Measurements from ENCODE around the gene LRCH3.
"Not testable (repeated sequence)": the region's sequence is repeated elsewhere in the genome, so short reads cannot be mapped to it uniquely, and the experiment has no call there.

The LRCH3 gene

DNA sequence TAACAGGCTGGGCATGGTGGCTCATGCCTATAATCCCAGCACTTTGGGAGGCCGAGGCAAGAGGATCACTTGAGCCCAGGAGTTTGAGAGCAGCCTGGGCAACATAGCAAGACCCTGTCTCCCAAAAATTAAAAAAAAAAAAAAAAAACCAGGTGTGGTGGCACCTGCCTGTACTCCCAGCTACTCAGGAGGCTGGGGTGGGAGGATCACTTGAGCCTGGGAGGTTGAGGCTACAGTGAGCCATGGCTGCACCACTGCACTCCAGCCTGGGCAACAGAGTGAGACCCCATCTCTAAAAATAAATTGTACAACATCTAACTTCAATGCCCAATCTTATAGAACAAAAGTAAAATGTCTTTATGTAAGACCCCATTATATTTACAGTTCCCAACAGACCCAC lies 95.0 kb downstream of the LRCH3 start:
- DNase-seq (ENCODE audit: low read depth): not testable (repeated sequence)

DNA sequence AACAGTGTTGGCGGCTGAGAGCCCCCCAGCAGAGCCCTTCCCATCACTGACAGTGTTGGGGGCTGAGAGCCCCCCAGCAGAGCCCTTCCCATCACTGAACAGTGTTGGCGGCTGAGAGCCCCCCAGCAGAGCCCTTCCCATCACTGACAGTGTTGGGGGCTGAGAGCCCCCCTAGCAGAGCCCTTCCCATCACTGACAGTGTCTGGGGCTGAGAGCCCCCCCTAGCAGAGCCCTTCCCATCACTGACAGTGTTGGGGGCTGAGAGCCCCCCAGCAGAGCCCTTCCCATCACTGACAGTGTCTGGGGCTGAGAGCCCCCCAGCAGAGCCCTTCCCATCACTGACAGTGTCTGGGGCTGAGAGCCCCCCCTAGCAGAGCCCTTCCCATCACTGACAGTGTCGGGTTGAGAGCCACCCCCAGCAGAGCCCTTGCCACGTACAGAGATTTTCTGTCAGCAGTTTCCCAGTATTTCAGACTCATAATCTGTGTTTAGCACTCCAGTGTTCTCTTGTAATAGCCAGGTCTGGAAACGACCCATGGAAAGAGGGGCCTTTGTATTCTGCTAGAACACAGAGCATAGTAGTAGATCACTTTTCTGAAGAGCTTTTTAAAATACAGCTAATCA lies 96.5 kb downstream of the LRCH3 start:
- not testable (repeated sequence) for DNase-seq (ENCODE audit: low read depth)

DNA sequence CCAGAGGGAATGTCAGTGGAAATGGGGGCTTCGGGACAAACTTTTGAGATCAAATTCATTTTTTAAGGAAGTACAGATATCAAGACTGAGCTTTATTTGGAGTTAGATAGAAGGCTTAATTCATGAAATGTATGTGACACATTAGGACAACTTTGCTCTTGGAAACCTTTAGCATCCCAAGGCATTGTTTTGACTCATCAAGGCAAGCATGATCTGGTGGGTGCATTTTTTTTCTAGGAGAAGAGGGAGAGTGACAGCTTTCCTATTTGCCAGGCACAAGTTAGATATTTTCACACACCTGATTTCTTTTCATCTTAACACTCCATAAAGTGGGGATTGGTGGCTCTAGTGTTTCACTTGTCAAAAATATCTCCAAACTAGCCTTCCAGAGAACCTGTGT lies 97.5 kb downstream of the LRCH3 start:
- no peak for DNase-seq (ENCODE audit: low read depth)

DNA sequence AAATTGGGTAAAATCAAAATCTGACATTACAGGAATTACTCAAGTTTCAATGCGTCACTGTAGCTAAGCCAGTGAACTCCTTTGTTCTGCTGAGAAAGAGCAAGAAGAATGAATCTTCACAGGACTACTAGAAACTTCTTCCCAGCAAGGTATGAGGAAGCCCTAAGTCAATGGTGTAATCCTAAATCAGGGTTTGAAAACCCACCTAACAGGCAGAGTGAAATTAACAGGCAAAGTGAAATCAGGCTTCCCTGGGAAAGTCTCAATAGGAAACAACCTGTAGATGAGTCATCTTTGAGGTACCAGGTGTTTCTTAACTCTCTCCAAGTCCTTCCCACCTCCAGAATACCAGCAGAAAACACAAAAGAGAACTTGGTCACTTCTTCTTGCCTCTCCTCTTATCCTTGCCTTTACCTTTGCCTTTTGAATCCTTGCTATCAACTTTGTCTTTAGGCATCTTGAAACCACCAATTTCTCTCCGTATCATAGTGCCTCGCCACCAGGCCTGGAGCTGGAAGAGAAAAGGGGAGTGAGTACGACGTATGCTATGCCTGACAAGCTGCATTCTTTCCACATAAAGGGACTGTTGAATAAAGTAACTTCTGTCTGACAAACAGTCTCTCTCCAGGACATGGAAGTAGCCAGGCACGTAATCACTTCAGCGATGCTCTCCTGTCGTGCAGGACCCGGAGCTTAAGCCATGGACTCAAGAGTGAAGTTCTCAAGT lies 98.3 kb downstream of the LRCH3 start:
- DNase-seq (ENCODE audit: low read depth): no peak

DNA sequence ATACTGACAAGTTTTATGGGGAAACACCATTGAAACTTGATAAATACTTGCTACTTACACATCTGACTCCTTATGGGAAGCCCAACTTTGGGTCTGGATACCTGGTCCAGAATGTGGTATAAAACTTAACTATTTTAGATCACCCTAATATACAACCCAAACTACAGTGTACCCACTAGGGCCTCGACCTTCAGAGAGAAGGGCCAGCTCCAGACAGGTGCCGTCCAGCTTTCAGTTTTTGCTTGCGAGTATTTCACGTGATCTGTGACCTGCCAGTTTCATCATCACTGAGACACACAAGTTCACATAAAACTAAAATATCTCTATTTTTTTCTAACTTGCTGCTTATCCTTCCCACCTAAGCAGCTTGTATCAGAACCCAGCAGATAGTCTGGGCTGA lies 99.6 kb downstream of the LRCH3 start:
- DNase-seq (ENCODE audit: low read depth): no peak

DNA sequence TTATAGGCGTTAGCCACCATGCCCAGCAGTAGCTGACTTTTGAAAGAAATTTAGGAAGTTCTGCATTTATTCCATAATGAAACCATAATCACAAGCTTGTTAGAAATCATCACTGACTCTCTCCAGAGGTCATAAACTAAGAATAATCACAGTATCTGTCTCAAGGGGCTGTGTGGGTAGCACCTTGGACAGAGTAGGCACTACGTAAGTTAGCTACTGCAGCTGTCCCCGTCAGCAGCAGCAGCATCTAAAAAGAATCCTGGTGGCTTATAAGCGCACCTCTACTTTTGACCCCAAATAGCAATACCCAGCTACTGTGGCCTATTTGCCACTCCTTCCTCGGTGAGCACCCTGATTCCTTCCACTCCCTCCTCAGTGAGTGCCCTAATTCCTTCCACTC lies 101.1 kb downstream of the LRCH3 start:
- DNase-seq (ENCODE audit: low read depth): no peak

DNA sequence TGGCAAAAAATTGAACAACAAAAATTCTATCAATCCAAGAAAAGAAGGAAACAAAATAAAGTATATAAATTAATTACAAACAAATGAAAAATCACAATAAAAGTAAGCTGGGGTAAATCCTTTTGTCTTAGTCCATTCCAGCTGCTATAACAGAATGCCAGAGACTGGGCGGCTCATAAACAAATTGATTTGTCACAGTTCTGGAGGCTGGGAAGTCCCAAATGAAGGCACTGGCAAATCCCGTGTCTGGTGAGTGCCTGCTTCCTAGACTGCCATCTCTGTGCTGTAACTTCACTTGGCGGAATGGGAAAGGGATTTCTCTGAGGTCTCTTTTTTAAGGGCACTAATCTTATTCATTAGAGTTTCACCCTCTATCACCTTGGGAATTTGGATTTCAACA lies 105.4 kb downstream of the LRCH3 start:
- no peak for DNase-seq (ENCODE audit: low read depth)

DNA sequence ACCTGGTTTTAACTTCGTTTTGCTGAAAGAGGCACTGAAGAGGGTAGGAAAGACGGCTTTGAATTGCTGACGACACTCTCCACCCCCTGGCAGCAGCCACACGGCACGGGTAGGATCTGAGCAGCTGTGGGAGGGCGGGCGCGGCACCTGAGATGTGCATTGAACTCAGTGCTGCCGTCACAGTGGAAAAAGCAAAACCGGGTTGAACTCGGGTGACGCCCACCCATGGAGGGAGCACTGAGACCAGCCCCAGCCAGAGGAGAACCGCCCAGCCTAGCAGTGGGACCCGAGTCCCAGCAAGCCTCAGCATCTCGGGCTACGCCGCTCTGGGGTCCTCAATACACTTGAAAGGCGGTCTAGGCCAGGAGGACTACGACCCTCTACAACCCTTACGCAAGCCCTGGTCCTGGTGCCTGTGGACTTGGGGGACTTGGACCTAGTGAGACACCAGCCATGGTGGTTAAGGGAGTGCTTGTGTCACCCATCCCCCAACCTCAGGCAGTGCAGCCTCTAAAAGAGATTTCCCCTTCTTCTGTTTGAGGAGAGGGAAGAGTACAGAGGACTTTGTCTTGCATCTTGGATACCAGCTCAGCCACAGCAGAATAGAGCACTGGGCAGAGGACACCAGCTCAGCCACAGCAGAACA lies 108.9 kb downstream of the LRCH3 start:
- DNase-seq (ENCODE audit: low read depth): no peak

DNA sequence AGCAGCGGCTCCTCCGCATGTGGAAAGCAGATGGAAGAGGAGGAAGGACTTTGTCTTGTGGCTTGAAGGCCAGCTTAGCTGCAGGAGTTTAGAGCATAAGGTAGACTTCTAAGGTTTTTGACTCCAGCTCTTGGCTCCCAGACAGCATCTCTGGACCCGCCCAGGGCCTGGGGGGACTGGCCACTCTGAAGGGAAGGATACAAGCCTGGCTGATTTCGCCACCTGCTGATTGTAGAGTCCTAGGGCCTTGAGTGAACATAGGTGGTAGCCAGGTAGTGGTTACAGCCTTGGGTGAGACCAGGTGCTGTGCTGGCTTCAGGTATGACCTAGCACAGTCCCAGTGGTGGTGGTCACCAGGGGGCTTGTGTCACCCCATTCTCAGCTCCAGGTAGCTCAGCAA lies 110.6 kb downstream of the LRCH3 start:
- DNase-seq (ENCODE audit: low read depth): no peak

DNA sequence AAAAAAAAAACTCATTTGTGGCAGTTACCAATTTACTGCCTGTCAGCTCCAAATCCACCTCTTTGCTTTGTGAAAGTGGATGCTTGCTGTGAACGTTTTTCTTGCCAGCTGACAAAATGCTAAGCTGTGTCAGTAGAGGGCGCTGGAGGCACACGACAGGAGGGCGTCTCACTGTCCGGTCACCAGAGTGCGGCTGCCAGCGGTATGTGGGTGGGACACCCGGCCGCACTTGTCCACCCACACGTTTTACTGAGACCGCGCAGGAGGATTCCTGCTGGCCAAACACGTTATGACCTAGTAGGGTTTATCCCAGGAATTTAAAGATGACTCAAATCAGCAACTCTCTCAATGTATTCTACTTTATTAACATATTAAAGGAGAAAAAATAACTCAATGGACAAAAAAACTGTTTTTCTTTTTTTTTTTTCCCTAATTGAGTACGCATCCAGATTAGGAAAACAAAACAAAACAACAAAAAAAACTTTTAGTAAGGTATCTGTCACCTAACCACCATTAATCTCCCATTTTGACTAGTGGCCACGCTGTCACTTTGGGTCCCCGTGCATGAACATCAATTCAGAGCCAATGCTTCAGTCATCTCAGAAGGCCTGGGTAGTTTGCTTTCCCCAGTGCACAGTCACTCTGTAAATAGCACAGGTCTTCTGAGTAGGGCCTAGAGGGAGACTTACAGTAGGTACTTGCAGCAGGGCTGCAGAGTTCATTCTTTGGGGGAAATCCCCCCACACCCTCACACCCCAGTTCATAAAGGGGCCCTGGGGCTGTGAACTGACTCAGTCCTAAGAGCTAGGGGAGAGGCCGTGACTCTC lies 115.2 kb downstream of the LRCH3 start:
- DNase-seq (ENCODE audit: low read depth): peak; percentile 73

DNA sequence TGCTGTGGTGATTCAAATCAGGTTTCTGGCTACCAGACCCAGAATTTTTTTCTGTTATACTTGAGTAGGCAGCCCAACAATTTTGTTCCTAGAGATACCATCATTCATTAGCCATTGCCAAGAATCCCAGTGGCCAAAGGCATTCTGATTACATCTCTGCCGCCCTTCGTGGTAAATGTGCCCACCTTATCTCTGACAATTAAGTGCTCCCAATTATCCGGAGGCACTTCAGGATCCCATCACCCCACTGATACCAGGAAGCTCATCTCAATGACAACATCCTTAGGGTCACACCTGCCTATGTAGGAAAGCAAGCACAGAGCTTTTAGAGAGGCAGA lies 115.8 kb downstream of the LRCH3 start:
- no peak for DNase-seq (ENCODE audit: low read depth)

DNA sequence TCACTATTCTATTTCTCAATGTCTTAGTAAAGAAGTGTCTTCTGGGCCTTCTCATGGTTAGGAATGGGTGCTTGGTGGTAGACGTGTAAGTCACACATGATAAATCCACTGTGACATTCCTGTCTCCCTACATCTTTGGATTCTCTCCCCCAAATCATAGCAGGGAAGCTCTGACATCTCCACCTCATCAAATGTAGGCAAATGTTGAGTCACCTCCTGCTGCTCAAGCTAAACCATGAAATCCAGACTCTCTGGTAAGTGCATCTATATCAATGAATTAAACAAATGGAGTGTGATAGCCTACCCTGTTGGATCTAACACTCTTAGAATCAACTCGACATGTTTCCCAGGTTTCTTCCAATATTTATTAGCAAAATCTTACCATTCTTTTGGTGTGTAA lies 116.1 kb downstream of the LRCH3 start:
- DNase-seq (ENCODE audit: low read depth): no peak

DNA sequence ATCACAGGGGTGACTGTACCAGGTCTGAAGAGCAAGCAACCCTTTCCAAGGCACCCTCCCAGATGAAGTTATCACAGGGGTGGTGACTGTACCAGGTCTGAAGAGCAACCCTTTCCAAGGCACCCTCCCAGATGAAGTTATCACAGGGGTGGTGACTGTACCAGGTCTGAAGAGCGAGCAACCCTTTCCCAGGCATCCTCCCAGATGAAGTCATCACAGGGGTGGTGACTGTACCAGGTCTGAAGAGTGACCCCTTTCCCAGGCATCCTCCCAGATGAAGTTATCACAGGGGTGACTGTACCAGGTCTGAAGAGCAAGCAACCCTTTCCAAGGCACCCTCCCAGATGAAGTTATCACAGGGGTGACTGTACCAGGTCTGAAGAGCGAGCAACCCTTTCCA lies 117.5 kb downstream of the LRCH3 start:
- not testable (repeated sequence) for DNase-seq (ENCODE audit: low read depth)

DNA sequence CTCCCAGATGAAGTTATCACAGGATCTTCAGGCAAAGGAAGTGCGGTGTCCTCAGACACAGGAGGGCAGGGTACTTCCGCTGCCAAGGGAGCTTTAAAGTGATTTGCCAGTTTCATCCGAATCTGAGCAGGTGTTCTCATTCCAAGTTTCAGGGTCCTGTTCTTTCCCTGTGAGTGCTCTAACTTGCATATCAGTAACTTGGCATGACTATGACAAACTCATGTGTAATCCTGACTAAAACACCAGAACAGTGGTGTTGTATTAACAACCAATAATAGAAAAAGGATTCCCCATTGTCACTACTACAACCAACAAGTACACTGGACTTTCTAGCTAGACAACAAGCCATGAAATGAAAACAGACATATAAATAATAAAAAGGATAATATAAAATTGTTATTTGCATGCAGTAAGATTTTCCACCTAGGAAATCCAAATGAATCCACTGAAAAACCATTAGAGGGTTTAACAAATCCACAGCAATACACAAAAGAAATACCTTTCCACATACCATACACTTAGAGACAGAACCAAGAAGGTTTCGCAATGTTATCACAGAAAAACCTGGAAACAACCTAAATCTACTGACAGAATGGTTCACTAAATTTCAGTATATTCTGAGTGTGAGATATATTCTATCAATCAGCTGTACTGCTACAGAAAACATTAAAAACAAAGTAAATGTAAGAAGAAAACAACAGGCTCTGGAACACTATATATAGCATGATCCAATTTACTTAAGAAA lies 118.1 kb downstream of the LRCH3 start:
- no peak for DNase-seq (ENCODE audit: low read depth)

DNA sequence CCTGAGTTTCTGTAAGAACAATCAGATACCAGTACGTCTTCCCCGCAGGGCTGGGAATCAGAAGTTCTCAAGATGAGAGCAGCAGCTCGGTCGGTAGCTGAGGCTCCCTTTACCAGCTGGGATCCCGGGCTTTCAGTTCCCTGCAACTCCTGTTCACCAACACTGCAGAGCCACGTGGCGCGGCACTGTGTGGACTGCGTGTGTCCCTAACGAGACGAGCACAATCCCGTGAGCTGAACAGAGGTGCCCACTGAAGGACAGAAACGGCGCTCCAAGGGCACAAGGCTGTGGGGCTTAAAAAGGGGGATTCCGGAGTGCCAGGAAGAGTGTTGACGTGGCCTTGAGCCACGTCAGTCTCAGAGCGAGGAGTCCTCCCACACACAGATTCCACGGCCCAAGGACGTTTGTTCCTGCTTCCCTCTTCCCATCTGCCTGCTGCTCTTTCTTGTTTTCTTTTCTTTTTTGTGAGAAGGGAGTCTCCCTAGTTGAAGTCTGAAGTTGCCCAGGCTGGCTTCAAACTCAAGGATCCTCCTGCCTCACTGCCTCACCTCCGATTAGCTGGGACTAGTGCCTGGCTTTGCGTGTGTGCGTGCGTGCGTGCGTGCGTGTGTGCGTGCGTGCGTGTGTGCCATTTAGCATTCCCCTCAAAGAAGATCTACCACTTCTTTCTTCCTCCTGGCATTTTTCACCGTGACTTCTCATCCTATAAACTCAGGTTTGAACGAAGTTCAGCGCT lies 121.9 kb downstream of the LRCH3 start:
- no peak for DNase-seq (ENCODE audit: low read depth)

DNA sequence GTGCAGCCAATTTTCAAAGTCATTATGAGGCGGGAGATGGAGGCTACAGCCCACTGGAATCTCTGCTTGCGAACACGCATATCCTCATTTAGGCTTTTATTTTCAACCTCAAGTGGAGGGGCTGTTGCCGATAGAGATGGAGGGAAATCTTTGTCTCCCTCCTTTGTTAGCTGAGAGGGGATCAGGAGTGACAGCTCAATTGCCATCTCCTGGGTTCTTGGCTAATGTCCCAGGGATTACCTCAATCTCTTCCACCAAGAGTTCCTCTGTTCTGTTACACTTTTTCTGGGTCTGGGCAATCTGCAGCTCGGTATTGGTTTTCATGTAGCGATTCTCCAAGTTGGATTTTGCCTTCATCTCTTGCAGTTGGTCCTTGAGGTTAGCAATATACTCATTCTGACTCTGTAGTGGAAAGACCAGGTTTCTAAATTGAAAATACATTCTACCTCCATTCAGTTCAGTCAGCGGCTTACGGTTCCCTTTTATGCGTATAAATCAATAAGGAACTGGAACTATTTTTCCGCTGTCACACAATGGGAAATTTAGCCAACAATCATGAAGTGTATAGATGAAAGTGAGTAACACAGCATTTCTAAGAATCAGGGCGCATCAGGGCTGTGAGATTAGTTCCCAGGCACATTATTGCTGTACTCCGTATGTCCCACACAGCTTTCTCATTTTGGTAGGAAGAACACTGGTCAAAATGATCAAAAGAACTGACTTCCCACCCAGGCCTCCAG lies 122.8 kb downstream of the LRCH3 start:
- no peak for DNase-seq (ENCODE audit: low read depth)

DNA sequence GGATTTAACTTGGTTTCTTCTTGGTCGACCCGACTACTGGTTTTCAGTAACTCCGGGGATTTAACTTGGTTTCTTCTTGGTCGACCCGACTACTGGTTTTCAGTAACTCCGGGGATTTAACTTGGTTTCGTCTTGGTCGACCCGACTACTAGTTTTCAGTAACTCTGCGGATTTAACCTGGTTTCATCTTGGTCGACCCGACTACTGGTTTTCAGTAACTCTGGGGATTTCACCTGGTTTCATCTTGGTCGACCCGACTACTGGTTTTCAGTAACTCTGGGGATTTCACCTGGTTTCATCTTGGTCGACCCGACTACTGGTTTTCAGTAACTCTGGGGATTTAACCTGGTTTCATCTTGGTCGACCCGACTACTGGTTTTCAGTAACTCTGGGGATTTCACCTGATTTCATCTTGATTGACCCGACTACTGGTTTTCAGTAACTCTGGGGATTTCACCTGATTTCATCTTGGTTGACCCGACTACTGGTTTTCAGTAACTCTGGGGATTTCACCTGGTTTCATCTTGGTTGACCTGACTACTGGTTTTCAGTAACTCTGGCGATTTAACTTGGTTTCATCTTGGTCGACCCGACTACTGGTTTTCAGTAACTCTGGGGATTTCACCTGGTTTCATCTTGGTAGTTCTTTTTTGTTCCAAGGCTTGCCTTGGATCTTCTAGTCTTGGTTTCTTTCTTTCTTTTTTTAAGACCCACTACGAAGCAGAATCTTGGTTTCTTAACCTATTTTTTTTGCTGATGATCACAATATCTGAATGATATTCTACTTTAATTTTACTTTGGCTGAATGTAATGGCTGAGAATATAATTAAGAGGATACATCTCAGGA lies 130.6 kb downstream of the LRCH3 start:
- DNase-seq (ENCODE audit: low read depth): not testable (repeated sequence)

DNA sequence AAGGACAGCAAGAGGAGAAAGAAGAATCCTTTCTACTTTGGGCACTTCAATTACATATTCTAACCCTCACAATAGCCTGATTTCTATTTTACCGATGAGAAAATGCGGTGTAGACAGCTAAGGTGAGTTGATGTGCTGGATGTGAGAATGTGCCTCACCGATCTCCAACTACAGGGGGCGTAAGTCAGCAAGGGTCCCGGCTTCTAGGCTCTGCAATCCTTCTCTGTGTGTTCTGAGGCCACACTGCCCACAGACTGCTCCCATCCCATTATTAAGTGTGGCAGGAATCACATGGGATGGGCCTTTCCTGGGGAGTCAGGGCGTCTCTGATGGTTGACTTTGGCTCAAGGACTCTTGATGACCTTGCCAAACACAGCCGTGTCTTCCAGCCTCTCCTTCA lies 135.4 kb downstream of the LRCH3 start:
- no peak for DNase-seq (ENCODE audit: low read depth)

DNA sequence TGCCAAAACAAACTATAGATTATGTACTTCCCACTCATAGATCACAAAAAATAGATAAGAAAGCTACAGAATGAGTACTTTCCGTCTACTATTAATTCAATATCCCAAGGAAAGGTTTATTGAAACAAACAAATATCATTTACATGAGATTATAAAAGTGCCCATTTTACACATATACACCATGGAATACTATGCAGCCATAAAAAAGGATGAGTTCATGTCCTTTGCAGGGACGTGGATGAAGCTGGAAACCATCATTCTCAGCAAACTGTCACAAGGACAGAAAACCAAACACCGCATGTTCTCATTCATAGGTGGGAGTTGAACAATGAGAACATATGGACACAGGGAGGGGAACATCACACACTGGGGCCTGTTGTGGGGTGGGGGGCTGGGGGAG lies 136.5 kb downstream of the LRCH3 start:
- not testable (repeated sequence) for DNase-seq (ENCODE audit: low read depth)
